OCI-LY7 (cell line): ENCODE data around the gene CLEC16A. TPM values are rescaled to one million over a fixed set of nuclear protein-coding genes. Genes with fewer than 3 reads are reported as not detected.

Source experiments
- BruUV-seq: library from RNA; stranded (reverse); fragments of 400-500 nt; replicated peaks from 2 replicates; lab custom pipeline; 2021; lab: Mats Ljungman, UMichigan
- CTCF ChIA-PET: fragments of 300-600 bp; sonication (Branson Sonifier 250); formaldehyde crosslinking; loops from one replicate; lab custom pipeline; 2022; ENCODE audit warnings: antibody characterized with exemption; ENCODE audit not compliant: unreplicated experiment; lab: Charles Lee
- POLR2A ChIA-PET: fragments of 300-600 bp; sonication (Branson Sonifier 250); formaldehyde crosslinking; loops from one replicate; lab custom pipeline; 2022; ENCODE audit warnings: antibody characterized with exemption; lab: Charles Lee
- DNase-seq: peaks from one replicate; pipeline ENCODE4 v3.0.0-alpha.2; 2015; ENCODE audit warnings: low spot score
- H2AFZ ChIP-seq: fragments of 200-600 bp; sonication (generic), shearing (Covaris generic); 2 replicates; pipeline ENCODE4 v1.6.1; 2014; ENCODE audit warnings: mild to moderate bottlenecking, antibody characterized with exemption, low read length, moderate library complexity
- H3K27ac ChIP-seq: fragments of 200-600 bp; sonication (generic); 2 replicates; pipeline ENCODE4 v1.5.1; 2014; ENCODE audit warnings: mixed run types, low read depth, mild to moderate bottlenecking, moderate library complexity, low read length, inconsistent platforms; ENCODE audit not compliant: poor library complexity, severe bottlenecking
- H3K36me3 ChIP-seq: fragments of 200-600 bp; sonication (generic); 2 replicates; pipeline ENCODE4 v1.6.1; 2014; ENCODE audit warnings: mild to moderate bottlenecking, antibody characterized with exemption, low read length, moderate library complexity, mixed read lengths; ENCODE audit not compliant: insufficient read depth
- H3K4me1 ChIP-seq: fragments of 200-600 bp; sonication (generic); 2 replicates; pipeline ENCODE4 v1.5.1; 2014; ENCODE audit warnings: mild to moderate bottlenecking, low read length; ENCODE audit not compliant: insufficient read depth, poor library complexity, severe bottlenecking
- H3K4me2 ChIP-seq: fragments of 200-600 bp; sonication (generic); 2 replicates; pipeline ENCODE4 v1.6.1; 2014; ENCODE audit warnings: mild to moderate bottlenecking, low read length
- H3K4me3 ChIP-seq: fragments of 200-600 bp; sonication (generic); 2 replicates; pipeline ENCODE4 v1.5.1; 2014; ENCODE audit warnings: mild to moderate bottlenecking, low read depth, low read length; ENCODE audit not compliant: poor library complexity, severe bottlenecking
- H3K79me2 ChIP-seq: fragments of 200-600 bp; sonication (generic); 2 replicates; pipeline ENCODE4 v1.6.1; 2016; ENCODE audit warnings: low read depth, mild to moderate bottlenecking, low read length, moderate library complexity, mixed read lengths; ENCODE audit not compliant: insufficient read depth
- H3K9me2 ChIP-seq: fragments of 200-600 bp; sonication (generic); 2 replicates; pipeline ENCODE4 v1.6.1; 2016; ENCODE audit warnings: mild to moderate bottlenecking, low read length, mixed read lengths; ENCODE audit not compliant: insufficient read depth
- H3K9me3 ChIP-seq: fragments of 200-600 bp; sonication (generic); 2 replicates; pipeline ENCODE4 v1.6.1; 2014; ENCODE audit warnings: mild to moderate bottlenecking, mixed run types, low read length, mixed read lengths
- H4K20me1 ChIP-seq: fragments of 200-600 bp; sonication (generic); 2 replicates; pipeline ENCODE4 v1.6.1; 2014; ENCODE audit warnings: mild to moderate bottlenecking, antibody characterized with exemption, low read length, moderate library complexity, mixed read lengths; ENCODE audit not compliant: insufficient read depth
- EZH2phosphoT487 ChIP-seq: fragments of 200-600 bp; sonication (generic); IDR thresholded peaks from 2 replicates; pipeline ENCODE4 v1.6.1; 2018; ENCODE audit warnings: low read depth, borderline replicate concordance, mild to moderate bottlenecking, mixed run types, antibody characterized with exemption, low read length, moderate library complexity, mixed read lengths
- intact Hi-C: fragments of 100-400 bp; cut with micrococcal nuclease; formaldehyde crosslinking; loops from one replicate; pipeline ENCODE4 v1.10.0; 2022; ENCODE audit not compliant: unreplicated experiment
- total RNA-seq, 2 experiments: library from RNA; depleted of rRNA in 1 of 2; stranded (reverse); fragments of >200 nt in 1 of 2; shearing (Covaris generic) in 1 of 2; gene quantifications; 2 replicates each; pipeline ENCODE4 v1.2.3, GENCODE V29; 2014 to 2022
- TF ChIP-seq, protein P1 (sequence below): fragments of 200-600 bp; sonication (generic); conservative IDR thresholded peaks from 2 replicates; pipeline ENCODE4 v1.5.1; 2014; ENCODE audit warnings: mild to moderate bottlenecking, antibody characterized with exemption, low read length, moderate library complexity, mixed read lengths

CLEC16A gene
- total RNA-seq, 2 experiments from 2014 or later = 26.2 to 50.9 TPM

DNA sequence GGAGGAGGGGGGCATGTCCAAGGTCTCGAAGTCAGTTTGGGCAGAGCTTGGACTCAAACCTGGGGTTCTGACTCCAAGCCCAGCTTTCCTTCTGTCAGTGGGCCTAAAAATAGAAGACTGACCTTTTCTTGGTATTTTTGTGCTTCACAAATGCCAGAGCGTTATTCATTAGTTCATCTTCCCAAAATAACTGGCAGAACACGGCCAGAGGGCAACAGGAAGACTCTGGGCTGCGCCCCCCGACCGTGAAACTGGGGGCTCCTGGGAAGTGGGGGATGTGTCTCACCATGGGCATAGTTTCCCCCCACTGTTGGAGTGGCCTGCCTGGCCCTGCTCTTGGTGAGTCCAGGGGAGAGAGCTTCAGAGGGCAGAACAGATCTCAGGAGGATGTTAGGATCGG is 217.6 kb downstream of the CLEC16A start:
- no peak overlapping the region for H2AFZ ChIP-seq
- DNase-seq = no peak
- peaks cover 7% of the 10 kb centered on the region for H3K4me1 ChIP-seq
- no peak overlapping the region for H3K27ac ChIP-seq
- no peaks in the 10 kb centered on the region for H4K20me1 ChIP-seq
- no TSS peak for BruUV-seq
- TF ChIP-seq, protein P1, sequence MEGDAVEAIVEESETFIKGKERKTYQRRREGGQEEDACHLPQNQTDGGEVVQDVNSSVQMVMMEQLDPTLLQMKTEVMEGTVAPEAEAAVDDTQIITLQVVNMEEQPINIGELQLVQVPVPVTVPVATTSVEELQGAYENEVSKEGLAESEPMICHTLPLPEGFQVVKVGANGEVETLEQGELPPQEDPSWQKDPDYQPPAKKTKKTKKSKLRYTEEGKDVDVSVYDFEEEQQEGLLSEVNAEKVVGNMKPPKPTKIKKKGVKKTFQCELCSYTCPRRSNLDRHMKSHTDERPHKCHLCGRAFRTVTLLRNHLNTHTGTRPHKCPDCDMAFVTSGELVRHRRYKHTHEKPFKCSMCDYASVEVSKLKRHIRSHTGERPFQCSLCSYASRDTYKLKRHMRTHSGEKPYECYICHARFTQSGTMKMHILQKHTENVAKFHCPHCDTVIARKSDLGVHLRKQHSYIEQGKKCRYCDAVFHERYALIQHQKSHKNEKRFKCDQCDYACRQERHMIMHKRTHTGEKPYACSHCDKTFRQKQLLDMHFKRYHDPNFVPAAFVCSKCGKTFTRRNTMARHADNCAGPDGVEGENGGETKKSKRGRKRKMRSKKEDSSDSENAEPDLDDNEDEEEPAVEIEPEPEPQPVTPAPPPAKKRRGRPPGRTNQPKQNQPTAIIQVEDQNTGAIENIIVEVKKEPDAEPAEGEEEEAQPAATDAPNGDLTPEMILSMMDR = no peak
- no peak for TF ChIP-seq EZH2phosphoT487
- no peaks in the 10 kb centered on the region for H3K79me2 ChIP-seq
- ChIA-PET CTCF (no interaction called here), POLR2A (no interaction called here)
- H3K9me3 ChIP-seq = no peaks in the 10 kb centered on the region
- no peak overlapping the region for H3K4me2 ChIP-seq
- intact Hi-C loops = no loop called here
- peaks cover 8% of the 10 kb centered on the region; the same call in 1 of the 2 replicates for H3K36me3 ChIP-seq
- H3K4me3 ChIP-seq = no peak overlapping the region
- no peaks in the 10 kb centered on the region for H3K9me2 ChIP-seq

DNA sequence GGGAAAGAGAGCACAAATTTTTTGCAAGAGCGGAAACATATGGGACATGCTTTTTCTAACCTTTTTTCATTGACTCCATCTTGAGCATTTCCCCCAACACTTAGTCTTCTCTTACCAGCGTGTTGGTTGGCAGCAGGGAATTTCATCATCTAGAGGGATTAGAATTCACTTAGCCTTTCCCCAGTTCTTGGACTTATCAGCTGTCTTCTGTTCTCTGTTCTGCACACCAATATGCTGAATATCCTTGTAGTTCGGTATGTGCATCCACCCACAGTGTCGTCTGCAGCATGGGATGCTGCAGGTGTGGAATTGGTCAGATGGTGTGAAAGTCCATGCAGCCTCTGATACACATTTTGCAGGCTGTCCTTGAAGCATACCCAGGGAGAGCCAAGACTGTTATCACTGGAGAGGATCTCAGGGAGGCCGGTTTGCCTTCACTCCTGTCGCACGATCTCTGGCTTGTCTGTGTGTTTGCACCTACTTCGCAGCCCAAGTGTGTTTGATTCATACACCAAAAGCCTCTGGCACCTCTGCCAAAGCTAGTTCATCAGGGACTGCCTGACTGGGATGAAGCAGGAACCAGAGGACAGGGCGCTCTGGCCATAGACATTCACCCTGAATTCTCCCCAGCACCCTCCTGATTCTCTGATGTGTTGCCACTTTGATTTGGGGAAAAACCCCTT is 218.4 kb downstream of the CLEC16A start:
- TF ChIP-seq, protein P1 = no peak
- TF ChIP-seq EZH2phosphoT487 = no peak
- H3K36me3 ChIP-seq = peaks cover 12% of the 10 kb centered on the region; the same call in 1 of the 2 replicates
- DNase-seq = no peak
- no peaks in the 10 kb centered on the region for H3K9me2 ChIP-seq
- H3K4me2 ChIP-seq = no peak overlapping the region
- no peaks in the 10 kb centered on the region for H3K4me1 ChIP-seq
- H3K79me2 ChIP-seq = no peaks in the 10 kb centered on the region
- intact Hi-C loops = no loop called here
- no peaks in the 10 kb centered on the region for H3K9me3 ChIP-seq
- BruUV-seq = no TSS peak
- H2AFZ ChIP-seq = no peak overlapping the region
- ChIA-PET POLR2A (no interaction called here), CTCF (no interaction called here)
- no peaks in the 10 kb centered on the region for H4K20me1 ChIP-seq
- H3K27ac ChIP-seq = no peak overlapping the region
- no peak overlapping the region for H3K4me3 ChIP-seq

DNA sequence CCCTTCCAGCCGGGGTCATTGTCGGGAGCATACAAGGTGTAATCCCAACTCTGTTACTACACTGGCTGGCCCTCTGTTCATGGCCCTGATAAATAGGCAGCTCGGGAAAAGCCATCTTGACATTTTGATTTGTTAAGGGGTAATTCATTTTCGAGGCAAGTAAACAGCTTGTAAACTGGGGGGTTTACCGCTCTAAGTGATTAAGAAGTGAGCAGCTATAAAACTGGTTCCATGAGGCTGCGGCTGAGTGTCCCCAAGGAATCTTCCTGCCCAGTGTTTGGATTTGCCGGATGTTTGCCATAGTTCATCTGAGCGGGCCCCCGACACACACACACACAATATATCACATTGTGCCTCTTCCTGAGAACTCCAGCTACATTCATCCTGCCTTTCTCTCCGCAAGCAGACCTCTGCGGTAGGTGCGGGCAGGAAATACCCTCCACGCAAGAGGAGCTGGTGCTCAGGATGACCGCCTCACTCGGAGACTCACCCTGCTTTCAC is 219.4 kb downstream of the CLEC16A start:
- intact Hi-C loops = no loop called here
- TF ChIP-seq, protein P1 = no peak
- no peak for TF ChIP-seq EZH2phosphoT487
- CTCF ChIA-PET = interaction anchor here (0.6 kb wide), 1 partner anchor 1247 kb away, joined by 3 read pairs; no protein-coding TSS in a partner anchor
- Histone ChIP-seq H3K9me3 (no peaks in the 10 kb centered on the region), H3K9me2 (no peaks in the 10 kb centered on the region), H2AFZ (no peak overlapping the region), H3K4me3 (no peak overlapping the region), H3K79me2 (no peaks in the 10 kb centered on the region), H3K4me1 (no peaks in the 10 kb centered on the region), H4K20me1 (no peaks in the 10 kb centered on the region), H3K36me3 (peaks cover 16% of the 10 kb centered on the region; the same call in 1 of the 2 replicates), H3K27ac (no peak overlapping the region), H3K4me2 (no peak overlapping the region)
- no peak for DNase-seq
- POLR2A ChIA-PET = no interaction called here
- no TSS peak for BruUV-seq
